T1000 (cell line): ENCODE measurements around the gene MANBA.

ENCODE experiments used
- DNase-seq: peaks from one replicate; lab custom pipeline; 2025; ENCODE audit warnings: mixed read lengths; lab: John Stamatoyannopoulos, UW

MANBA gene

GRCh38 chr4:102592256-102592655, 168.5 kb downstream of the MANBA start:
- DNase-seq = no peak

GRCh38 chr4:102589743-102590142, 171.0 kb downstream of the MANBA start:
- DNase-seq = no peak

- DNase-seq = no peak
Measured at GRCh38 chr4:102586644-102587021, 174.1 kb downstream of the MANBA start.

- no peak for DNase-seq
Measured at GRCh38 chr4:102586002-102586643, 174.6 kb downstream of the MANBA start.

DNA sequence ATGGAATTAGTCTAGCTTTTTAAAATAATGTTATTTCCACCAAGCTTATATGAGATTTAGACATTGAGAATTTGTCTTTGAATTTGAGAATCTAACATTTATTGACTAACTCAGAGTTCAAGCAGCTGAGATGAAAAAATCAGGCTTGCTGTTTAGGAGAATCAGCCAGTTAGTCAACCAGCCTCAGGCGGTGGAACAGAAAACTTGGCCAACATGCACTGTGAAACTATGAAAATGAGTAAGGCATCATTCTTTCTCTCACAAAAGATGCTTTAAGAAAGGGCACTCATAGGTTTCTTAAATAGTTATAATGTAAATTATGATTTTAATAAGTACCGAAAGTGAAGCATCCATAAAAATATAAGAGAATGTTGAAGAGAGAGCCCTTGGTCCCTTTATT, 175.4 kb downstream of the MANBA start:
- DNase-seq = no peak

DNA sequence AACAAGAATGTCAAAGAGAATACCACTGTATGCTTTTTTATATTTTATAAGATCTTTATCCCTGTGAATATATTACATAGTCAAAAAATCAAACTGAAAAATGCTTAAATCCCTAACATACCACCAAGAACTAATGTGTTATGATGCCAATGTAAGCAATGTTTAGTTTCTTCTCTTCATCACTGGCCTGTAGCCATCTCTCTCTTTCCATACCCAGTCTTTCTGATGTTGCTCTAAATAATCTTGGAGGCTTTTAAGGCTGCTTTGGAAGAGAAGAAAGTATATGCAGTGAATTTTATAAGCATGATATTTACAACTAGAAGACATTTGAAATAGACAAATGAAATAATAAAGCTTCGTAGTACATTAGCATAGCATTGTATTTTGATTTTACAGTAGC, 176.7 kb downstream of the MANBA start:
- no peak for DNase-seq
